Nasal cavity respiratory epithelium epithelial cell of viscerocranial mucosa (primary cell): Measurements from ENCODE around the gene DET1. TPM values are rescaled to one million over a fixed set of nuclear protein-coding genes. Genes with fewer than 3 reads are reported as not detected.

Experiments
- total RNA-seq: library from RNA; depleted of rRNA; stranded (reverse); fragments of >200 nt; gene quantifications from 2 replicates; pipeline ENCODE4 v1.2.3, GENCODE V29; 2014

DET1 gene
- 3.4 and 3.8 TPM in 2 replicates for total RNA-seq

DNA sequence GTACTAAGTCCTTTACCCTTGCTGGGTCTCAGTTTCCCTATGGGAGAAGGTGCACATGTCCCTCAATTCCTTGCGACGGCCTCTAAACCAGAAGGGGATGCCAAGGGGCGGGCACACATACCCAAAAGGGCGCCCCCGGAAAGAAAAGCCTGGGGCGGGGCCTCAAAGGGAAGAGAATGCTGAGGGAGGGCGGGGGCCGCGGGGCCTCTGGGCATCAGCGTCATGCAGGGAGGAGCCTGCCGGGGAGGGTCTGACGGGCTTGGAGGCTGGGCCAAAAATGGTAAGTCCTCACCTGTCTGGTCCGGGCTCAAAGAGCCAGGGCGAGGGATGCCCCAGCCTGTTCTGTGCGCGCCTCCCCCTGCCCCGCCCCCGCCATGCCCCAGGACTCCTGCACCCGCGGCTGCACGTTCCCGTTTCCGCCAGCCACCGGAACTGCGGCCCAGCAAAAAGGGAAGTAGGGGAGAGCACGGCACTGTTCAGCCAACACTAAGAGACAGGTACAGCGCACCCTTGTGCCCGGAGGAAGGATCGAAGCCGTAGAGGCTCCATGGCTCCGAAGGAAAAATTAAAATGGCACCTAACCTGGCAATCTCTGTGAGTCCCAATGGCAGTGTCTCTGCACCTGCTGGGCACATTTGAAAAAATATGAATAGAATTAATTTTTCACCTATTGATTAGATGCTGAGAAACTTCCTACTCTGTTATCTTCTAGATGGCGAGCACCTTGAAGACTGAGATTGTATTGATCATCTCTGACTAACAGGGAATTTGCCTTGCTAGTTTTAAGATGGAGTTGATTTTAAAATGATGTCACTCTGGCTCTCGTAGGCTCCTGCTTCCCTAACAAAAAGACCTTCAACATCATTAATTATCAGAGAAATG is at the start of gene DET1:
DET1 (minus strand) TSS at position 434 of the 882 bp plus-strand sequence. CDS start 14,976 bp downstream, outside the sequence.

GRCh38 chr15:88467073-88467934 is 79.2 kb downstream of the DET1 start, which contains the start of the genes MRPL46 and MRPS11:
MRPL46 (minus strand) TSS chr15:88467388; CDS start chr15:88467377, 11 bp downstream.
MRPS11 (plus strand) TSS chr15:88467708; CDS start chr15:88467718, 10 bp downstream.

Other genes with a start within 250 kb of the DET1 start
- gene MRPL46, start 79.3 kb downstream of the DET1 start, total RNA-seq, result 16.7 and 18.5 TPM in 2 replicates
- gene MRPS11, start 79.0 kb downstream of the DET1 start, total RNA-seq, result 21.5 and 28.5 TPM in 2 replicates
- gene AEN, start 74.7 kb upstream of the DET1 start, total RNA-seq, result 53.7 and 87.5 TPM in 2 replicates
- gene ISG20, start 92.3 kb upstream of the DET1 start, total RNA-seq, result 4.6 and 4.8 TPM in 2 replicates